Astrocyte (in vitro differentiated cells and primary cell): ENCODE results near the gene SDK1. TPM values are rescaled to one million over a fixed set of nuclear protein-coding genes. Genes with fewer than 3 reads are reported as not detected.

Source experiments
- DNase-seq: peaks from one replicate; pipeline ENCODE4 v3.0.0-alpha.2; 2010; ENCODE audit warnings: low read depth
- FAIRE-seq: peaks from 2 replicates; lab custom pipeline; 2011; peaks lifted over from hg19 to GRCh38; lab: Jason Lieb, UNC
- H2AFZ ChIP-seq: 2 replicates; pipeline ENCODE4 v1.6.0; 2012; ENCODE audit warnings: low read depth, low read length, inconsistent platforms
- H3K27ac ChIP-seq: 2 replicates; pipeline ENCODE4 v1.5.1; 2011; ENCODE audit warnings: low read depth, low read length, inconsistent platforms
- H3K27me3 ChIP-seq: 2 replicates; pipeline ENCODE4 v1.6.0; 2011; ENCODE audit warnings: low read length, inconsistent platforms; ENCODE audit not compliant: insufficient read depth
- H3K36me3 ChIP-seq: 2 replicates; pipeline ENCODE4 v1.5.1; 2011; ENCODE audit warnings: low read length, inconsistent platforms; ENCODE audit not compliant: insufficient read depth
- H3K4me1 ChIP-seq: 2 replicates; pipeline ENCODE4 v1.5.1; 2011; ENCODE audit warnings: low read length, inconsistent platforms; ENCODE audit not compliant: insufficient read depth
- H3K4me2 ChIP-seq: 2 replicates; pipeline ENCODE4 v1.6.0; 2012; ENCODE audit warnings: low read length, inconsistent platforms
- H3K4me3 ChIP-seq: 2 replicates; pipeline ENCODE4 v1.5.1; 2011; ENCODE audit warnings: low read depth, mild to moderate bottlenecking, low read length, inconsistent platforms; ENCODE audit not compliant: insufficient read depth
- H3K79me2 ChIP-seq: 2 replicates; pipeline ENCODE4 v1.6.0; 2012; ENCODE audit warnings: mild to moderate bottlenecking, low read length, inconsistent platforms; ENCODE audit not compliant: insufficient read depth
- H3K9ac ChIP-seq: 2 replicates; pipeline ENCODE4 v1.6.0; 2012; ENCODE audit warnings: mild to moderate bottlenecking, low read length, inconsistent platforms
- H3K9me3 ChIP-seq: 2 replicates; pipeline ENCODE4 v1.5.1; 2012; ENCODE audit warnings: low read depth, mild to moderate bottlenecking, low read length, inconsistent platforms; ENCODE audit not compliant: insufficient read depth
- H4K20me1 ChIP-seq: 2 replicates; pipeline ENCODE4 v1.6.0; 2012; ENCODE audit warnings: low read length, inconsistent platforms; ENCODE audit not compliant: insufficient read depth
- H3K27ac Mint-ChIP-seq: one replicate; pipeline ENCODE4 v1.8.0; 2021; ENCODE audit warnings: mild to moderate bottlenecking, mixed read lengths; ENCODE audit not compliant: unreplicated experiment
- H3K27me3 Mint-ChIP-seq: one replicate; pipeline ENCODE4 v1.8.0; 2021; ENCODE audit warnings: low read depth, mixed read lengths; ENCODE audit not compliant: unreplicated experiment
- H3K36me3 Mint-ChIP-seq: one replicate; pipeline ENCODE4 v1.8.0; 2021; ENCODE audit warnings: low read depth, mixed read lengths; ENCODE audit not compliant: unreplicated experiment
- H3K4me1 Mint-ChIP-seq: one replicate; pipeline ENCODE4 v1.8.0; 2021; ENCODE audit warnings: low read depth, mixed read lengths; ENCODE audit not compliant: unreplicated experiment
- H3K4me3 Mint-ChIP-seq: one replicate; pipeline ENCODE4 v1.8.0; 2021; ENCODE audit warnings: mild to moderate bottlenecking, moderate library complexity, mixed read lengths; ENCODE audit not compliant: unreplicated experiment
- H3K9me3 Mint-ChIP-seq: one replicate; pipeline ENCODE4 v1.8.0; 2021; ENCODE audit warnings: mild to moderate bottlenecking, mixed read lengths; ENCODE audit not compliant: unreplicated experiment
- EZH2 ChIP-seq: IDR thresholded peaks from 2 replicates; pipeline ENCODE4 v1.6.1; 2012; ENCODE audit warnings: mild to moderate bottlenecking, low read length, inconsistent platforms; ENCODE audit not compliant: insufficient read depth
- total RNA-seq: library from RNA; stranded (reverse); gene quantifications from 2 replicates; pipeline ENCODE4 v1.2.1, GENCODE V29; 2021
- TF ChIP-seq, protein P1 (sequence below): IDR thresholded peaks from 2 replicates; pipeline ENCODE4 v1.5.1; 2011; ENCODE audit warnings: low read depth, mild to moderate bottlenecking, inconsistent platforms, low read length, moderate library complexity; ENCODE audit not compliant: insufficient read depth

The SDK1 gene
- total RNA-seq, 1 donor from 2014 or later, result 4.2 TPM

DNA sequence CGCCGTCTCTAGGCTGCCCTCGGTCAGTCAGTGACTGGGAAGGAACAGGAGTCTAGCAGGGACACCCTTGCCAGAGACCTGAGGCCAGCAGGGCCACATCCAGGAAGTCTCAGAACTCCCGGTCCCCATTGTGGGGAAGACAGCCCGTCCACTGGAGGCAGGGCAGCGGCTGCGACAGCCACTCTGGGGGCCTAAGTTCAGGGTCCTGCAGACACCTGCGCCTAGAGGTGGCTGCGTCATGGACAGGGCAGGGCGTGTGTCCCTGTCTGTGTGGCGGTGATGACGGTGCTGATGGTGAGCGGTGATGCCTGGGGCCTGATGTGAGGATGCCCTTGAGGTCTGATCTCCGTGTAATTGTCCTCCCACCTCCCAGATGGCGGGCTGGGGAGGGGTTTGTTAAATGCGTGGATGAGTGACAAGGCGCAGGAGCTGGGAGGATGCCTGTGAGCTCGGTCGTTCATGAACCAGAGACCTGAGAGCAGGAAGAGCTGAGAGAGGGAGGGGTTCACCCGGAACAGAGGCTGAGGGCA, 843.2 kb downstream of the SDK1 start:
- H3K27ac Mint-ChIP-seq, result no peak overlapping the region
- no peaks in the 10 kb centered on the region for H3K36me3 Mint-ChIP-seq
- TF ChIP-seq EZH2, result no peak
- TF ChIP-seq, protein P1, sequence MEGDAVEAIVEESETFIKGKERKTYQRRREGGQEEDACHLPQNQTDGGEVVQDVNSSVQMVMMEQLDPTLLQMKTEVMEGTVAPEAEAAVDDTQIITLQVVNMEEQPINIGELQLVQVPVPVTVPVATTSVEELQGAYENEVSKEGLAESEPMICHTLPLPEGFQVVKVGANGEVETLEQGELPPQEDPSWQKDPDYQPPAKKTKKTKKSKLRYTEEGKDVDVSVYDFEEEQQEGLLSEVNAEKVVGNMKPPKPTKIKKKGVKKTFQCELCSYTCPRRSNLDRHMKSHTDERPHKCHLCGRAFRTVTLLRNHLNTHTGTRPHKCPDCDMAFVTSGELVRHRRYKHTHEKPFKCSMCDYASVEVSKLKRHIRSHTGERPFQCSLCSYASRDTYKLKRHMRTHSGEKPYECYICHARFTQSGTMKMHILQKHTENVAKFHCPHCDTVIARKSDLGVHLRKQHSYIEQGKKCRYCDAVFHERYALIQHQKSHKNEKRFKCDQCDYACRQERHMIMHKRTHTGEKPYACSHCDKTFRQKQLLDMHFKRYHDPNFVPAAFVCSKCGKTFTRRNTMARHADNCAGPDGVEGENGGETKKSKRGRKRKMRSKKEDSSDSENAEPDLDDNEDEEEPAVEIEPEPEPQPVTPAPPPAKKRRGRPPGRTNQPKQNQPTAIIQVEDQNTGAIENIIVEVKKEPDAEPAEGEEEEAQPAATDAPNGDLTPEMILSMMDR, result no peak
- Histone ChIP-seq H3K27ac (no peak overlapping the region), H3K9ac (no peak overlapping the region), H3K4me2 (peak overlapping the region; percentile 63), H3K9me3 (no peaks in the 10 kb centered on the region), H3K79me2 (no peaks in the 10 kb centered on the region), H3K4me3 (no peak overlapping the region), H3K4me1 (no peaks in the 10 kb centered on the region), H3K36me3 (no peaks in the 10 kb centered on the region), H3K27me3 (no peaks in the 10 kb centered on the region), H2AFZ (peak overlapping the region; percentile 34), H4K20me1 (no peaks in the 10 kb centered on the region)
- H3K27me3 Mint-ChIP-seq, result peaks cover 72% of the 10 kb centered on the region
- H3K4me1 Mint-ChIP-seq, result no peaks in the 10 kb centered on the region
- FAIRE-seq, result no peak
- DNase-seq, result no peak
- H3K9me3 Mint-ChIP-seq, result peaks cover 2% of the 10 kb centered on the region
- no peak overlapping the region for H3K4me3 Mint-ChIP-seq

DNA sequence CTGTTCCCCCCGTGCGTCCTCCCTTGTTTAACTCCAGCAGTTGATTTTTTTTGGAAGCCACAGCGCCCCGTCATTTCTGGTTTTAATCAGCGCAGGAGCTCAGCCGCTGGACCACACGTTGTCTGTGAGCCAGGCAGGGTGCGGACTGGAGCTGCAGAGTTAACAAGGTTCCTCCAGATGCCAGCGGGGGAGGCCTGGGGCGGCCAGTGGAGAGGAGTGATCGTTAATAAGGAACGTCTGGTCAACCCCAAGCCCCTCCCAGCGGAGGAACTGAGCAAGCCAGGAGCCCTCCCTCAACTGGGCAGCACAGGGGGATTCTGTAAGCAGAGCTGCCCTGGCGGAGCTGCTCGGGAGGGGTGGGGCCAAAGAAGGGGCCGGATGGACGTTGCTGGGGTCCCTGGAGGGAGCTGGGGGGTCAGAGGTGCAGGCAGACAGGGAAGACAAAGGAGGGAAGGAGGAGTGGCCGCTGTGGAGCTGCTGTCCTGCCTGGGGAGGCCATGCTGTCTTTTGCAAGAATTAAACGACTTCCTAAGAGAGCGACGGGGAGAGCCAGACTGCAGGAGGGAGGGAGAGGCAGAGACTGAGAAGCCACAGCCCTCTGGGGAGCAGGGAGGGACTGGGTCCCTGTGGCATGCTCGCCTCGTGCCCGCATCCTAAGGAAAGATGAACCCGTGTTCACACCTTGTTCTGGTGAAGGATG, 843.9 kb downstream of the SDK1 start:
- Histone ChIP-seq H3K4me2 (peak overlapping the region; percentile 63), H3K27ac (no peak overlapping the region), H3K9ac (no peak overlapping the region), H3K9me3 (no peaks in the 10 kb centered on the region), H3K4me3 (no peak overlapping the region), H2AFZ (peak overlapping the region; percentile 34), H3K4me1 (no peaks in the 10 kb centered on the region), H3K36me3 (no peaks in the 10 kb centered on the region), H3K27me3 (no peaks in the 10 kb centered on the region), H4K20me1 (no peaks in the 10 kb centered on the region), H3K79me2 (no peaks in the 10 kb centered on the region)
- H3K4me3 Mint-ChIP-seq, result no peak overlapping the region
- H3K9me3 Mint-ChIP-seq, result peaks cover 2% of the 10 kb centered on the region
- no peak for TF ChIP-seq EZH2
- TF ChIP-seq, protein P1, result no peak
- H3K36me3 Mint-ChIP-seq, result no peaks in the 10 kb centered on the region
- H3K27ac Mint-ChIP-seq, result no peak overlapping the region
- no peaks in the 10 kb centered on the region for H3K4me1 Mint-ChIP-seq
- peak; percentile 33 for DNase-seq
- FAIRE-seq, result no peak
- H3K27me3 Mint-ChIP-seq, result peaks cover 73% of the 10 kb centered on the region

DNA sequence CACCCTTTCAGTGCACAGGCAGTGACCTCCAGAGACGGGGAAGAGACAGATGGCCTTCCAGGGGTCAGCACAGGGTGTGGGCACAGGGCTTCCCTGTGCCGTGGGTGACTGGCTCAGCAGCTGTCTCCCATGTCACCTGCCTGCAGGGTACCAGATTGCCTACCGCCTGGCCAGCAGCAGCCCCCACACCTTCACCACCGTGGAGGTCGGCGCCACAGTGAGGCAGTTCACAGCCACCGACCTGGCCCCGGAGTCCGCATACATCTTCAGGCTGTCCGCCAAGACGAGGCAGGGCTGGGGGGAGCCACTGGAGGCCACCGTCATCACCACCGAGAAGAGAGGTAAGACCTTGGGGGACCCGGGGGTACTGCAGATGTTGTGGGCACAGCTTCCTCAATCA, 844.5 kb downstream of the SDK1 start:
- no peak overlapping the region for H3K4me3 ChIP-seq
- H3K9me3 Mint-ChIP-seq, result peaks cover 2% of the 10 kb centered on the region
- no peaks in the 10 kb centered on the region for H3K36me3 Mint-ChIP-seq
- TF ChIP-seq EZH2, result no peak
- TF ChIP-seq, protein P1, result no peak
- H3K4me1 Mint-ChIP-seq, result no peaks in the 10 kb centered on the region
- H4K20me1 ChIP-seq, result no peaks in the 10 kb centered on the region
- H3K27me3 Mint-ChIP-seq, result peaks cover 67% of the 10 kb centered on the region
- FAIRE-seq (no peak), DNase-seq (no peak)
- no peak overlapping the region for H3K4me2 ChIP-seq
- no peaks in the 10 kb centered on the region for H3K4me1 ChIP-seq
- no peaks in the 10 kb centered on the region for H3K27me3 ChIP-seq
- H2AFZ ChIP-seq, result no peak overlapping the region
- H3K27ac Mint-ChIP-seq, result no peak overlapping the region
- no peak overlapping the region for H3K9ac ChIP-seq
- H3K4me3 Mint-ChIP-seq, result no peak overlapping the region
- H3K36me3 ChIP-seq, result no peaks in the 10 kb centered on the region
- no peaks in the 10 kb centered on the region for H3K79me2 ChIP-seq
- H3K9me3 ChIP-seq, result no peaks in the 10 kb centered on the region
- H3K27ac ChIP-seq, result no peak overlapping the region
